IMR-90 (cell line): ENCODE data around the gene DRICH1. TPM values are rescaled to one million over a fixed set of nuclear protein-coding genes. Genes with fewer than 3 reads are reported as not detected.
"Not testable (repeated sequence)": the region's sequence is repeated elsewhere in the genome, so short reads cannot be mapped to it uniquely, and the experiment has no call there.

Experiments
- ATAC-seq: fragments of 200-7000 bp; cut with Tn5 transposase; 2 replicates; pipeline ENCODE4 v1.9.1; 2020; ENCODE audit warnings: low read depth, mild to moderate bottlenecking, moderate library complexity
- BruUV-seq: library from RNA; stranded (reverse); fragments of 400-500 nt; replicated peaks from 2 replicates; lab custom pipeline; 2021; lab: Mats Ljungman, UMichigan
- CTCF ChIA-PET: fragments of 300-600 bp; formaldehyde crosslinking; extraction: SDS; loops from one replicate; lab custom pipeline; 2021; ENCODE audit warnings: antibody characterized with exemption; lab: Yijun Ruan, JAX
- POLR2A ChIA-PET: fragments of 300-600 bp; sonication (Branson Sonifier 250); formaldehyde crosslinking; loops from one replicate; lab custom pipeline; 2022; ENCODE audit warnings: antibody characterized with exemption; ENCODE audit not compliant: unreplicated experiment; lab: Charles Lee
- DNase-seq: peaks from one replicate; pipeline ENCODE4 v3.0.0; 2013
- H2AFZ ChIP-seq: replicated peaks from 2 replicates; pipeline ENCODE3; 2013; ENCODE audit warnings: low read length, mild to moderate bottlenecking; ENCODE audit not compliant: poor library complexity
- H2AK5ac ChIP-seq: 2 replicates; pipeline ENCODE4 v1.6.1; 2013; ENCODE audit warnings: low read depth, low read length, inconsistent platforms
- H2AK9ac ChIP-seq: replicated peaks from 2 replicates; pipeline ENCODE3; 2013; ENCODE audit warnings: mild to moderate bottlenecking, low read depth, low read length, moderate library complexity; ENCODE audit not compliant: poor library complexity
- H2BK120ac ChIP-seq: 2 replicates; pipeline ENCODE4 v1.6.1; 2013; ENCODE audit warnings: low read depth, low read length, inconsistent platforms
- H2BK15ac ChIP-seq: 3 replicates; pipeline ENCODE4 v1.6.1; 2013; ENCODE audit warnings: low read depth, low read length, inconsistent platforms
- H2BK20ac ChIP-seq: 2 replicates; pipeline ENCODE4 v1.6.1; 2013; ENCODE audit warnings: low read depth, mild to moderate bottlenecking, inconsistent platforms, low read length, moderate library complexity
- H2BK5ac ChIP-seq: 2 replicates; pipeline ENCODE4 v1.6.1; 2013; ENCODE audit warnings: mild to moderate bottlenecking, low read depth, low read length, inconsistent platforms; ENCODE audit not compliant: poor library complexity, severe bottlenecking
- H3K14ac ChIP-seq: replicated peaks from 2 replicates; pipeline ENCODE4 v1.6.1; 2013; ENCODE audit warnings: low read depth, low read length, inconsistent platforms
- H3K18ac ChIP-seq: 2 replicates; pipeline ENCODE4 v1.6.1; 2013; ENCODE audit warnings: low read depth, low read length, control low read depth
- H3K23ac ChIP-seq: 2 replicates; pipeline ENCODE4 v1.6.1; 2013; ENCODE audit warnings: low read depth, low read length, inconsistent platforms
- H3K27ac ChIP-seq: 2 replicates; pipeline ENCODE4 v1.5.1; 2013; ENCODE audit warnings: mild to moderate bottlenecking, control low read depth, low read length; ENCODE audit not compliant: insufficient read depth
- H3K27me3 ChIP-seq: 2 replicates; pipeline ENCODE4 v1.6.1; 2013; ENCODE audit warnings: low read length; ENCODE audit not compliant: control insufficient read depth, insufficient read depth
- H3K36me3 ChIP-seq: 2 replicates; pipeline ENCODE4 v1.6.1; 2013; ENCODE audit warnings: low read length, mixed read lengths; ENCODE audit not compliant: control insufficient read depth, insufficient read depth
- H3K4ac ChIP-seq: 2 replicates; pipeline ENCODE4 v1.6.1; 2013; ENCODE audit warnings: low read depth, low read length, inconsistent platforms
- H3K4me1 ChIP-seq: 2 replicates; pipeline ENCODE4 v1.6.1; 2013; ENCODE audit warnings: low read length, mixed read lengths; ENCODE audit not compliant: control insufficient read depth, insufficient read depth
- H3K4me2 ChIP-seq: 2 replicates; pipeline ENCODE4 v1.6.1; 2013; ENCODE audit warnings: low read depth, mild to moderate bottlenecking, control low read depth, low read length, moderate library complexity
- H3K4me3 ChIP-seq: 2 replicates; pipeline ENCODE4 v1.5.1; 2013; ENCODE audit warnings: low read depth, mild to moderate bottlenecking, control low read depth, low read length, moderate library complexity; ENCODE audit not compliant: insufficient read depth
- H3K56ac ChIP-seq: 2 replicates; pipeline ENCODE4 v1.6.1; 2013; ENCODE audit warnings: low read length, inconsistent platforms; ENCODE audit not compliant: insufficient read depth; ENCODE audit errors: extremely low read depth
- H3K79me1 ChIP-seq, 2 experiments: 2 replicates each; pipeline ENCODE4 v1.6.1; 2013; ENCODE audit warnings: low read length in 2 of 2, inconsistent platforms in 1 of 2, low read depth in 1 of 2
- H3K9ac ChIP-seq: 2 replicates; pipeline ENCODE4 v1.6.1; 2013; ENCODE audit warnings: low read depth, low read length, control low read depth
- H3K9me1 ChIP-seq: 2 replicates; pipeline ENCODE4 v1.6.1; 2013; ENCODE audit warnings: low read length, inconsistent platforms; ENCODE audit not compliant: insufficient read depth
- H3K9me3 ChIP-seq: 2 replicates; pipeline ENCODE4 v1.6.1; 2013; ENCODE audit warnings: low read length; ENCODE audit not compliant: control insufficient read depth, insufficient read depth
- H4K20me1 ChIP-seq: 2 replicates; pipeline ENCODE4 v1.6.1; 2013; ENCODE audit warnings: low read length, inconsistent platforms; ENCODE audit not compliant: insufficient read depth
- H4K5ac ChIP-seq: 2 replicates; pipeline ENCODE4 v1.6.1; 2013; ENCODE audit warnings: mild to moderate bottlenecking, low read depth, low read length, control low read depth
- H4K8ac ChIP-seq, 2 experiments: 2 replicates each; pipeline ENCODE4 v1.6.1; 2013; ENCODE audit warnings: low read depth in 2 of 2, low read length in 2 of 2, control low read depth in 1 of 2, inconsistent platforms in 1 of 2
- H4K91ac ChIP-seq: 2 replicates; pipeline ENCODE4 v1.6.1; 2013; ENCODE audit warnings: low read depth, low read length, inconsistent platforms; ENCODE audit not compliant: insufficient read depth
- WGBS, 2 experiments: methylation state at CpG; one replicate each; pipeline versions ENCODE4 v1.1.5 to v1.1.7; 2013; ENCODE audit warnings: missing lambda C conversion rate in 2 of 2; ENCODE audit not compliant: insufficient read length in 1 of 2; ENCODE audit errors: extremely low coverage in 2 of 2; 5-methylcytosine and 5-hydroxymethylcytosine counted together
- dilution Hi-C: fragments of 300-500 bp; cut with HindIII; formaldehyde crosslinking; loops from one replicate; pipeline ENCODE4 v1.14.3; 2018; ENCODE audit warnings: low sequenced_read_pairs; ENCODE audit not compliant: unreplicated experiment
- in situ Hi-C: fragments of 300-500 bp; cut with MboI; formaldehyde crosslinking; loops from 3 replicates; pipeline ENCODE4 v1.14.3; 2019; ENCODE audit warnings: low sequenced_read_pairs, inconsistent platforms, mixed read lengths
- intact Hi-C: fragments of 100-400 bp; cut with micrococcal nuclease; formaldehyde crosslinking; loops from 2 replicates; pipeline ENCODE4 v1.10.0; 2022
- polyA plus RNA-seq, 3 experiments: library from polyadenylated mRNA; depleted of rRNA; stranded (reverse); fragments of >200 nt; gene quantifications; 2 replicates each; pipeline ENCODE4 v1.2.3, GENCODE V29; 2012; ENCODE audit warnings: low replicate concordance in 1 of 3
- total RNA-seq: library from RNA; depleted of rRNA; stranded (reverse); fragments of >200 nt; gene quantifications from 2 replicates; pipeline ENCODE4 v1.2.3, GENCODE V29; 2012

Gene DRICH1
- total and polyA plus RNA-seq, 2 of the 4 experiments (the other 2 are of a cell fraction): 0.14 TPM; not detected in 1

DNA sequence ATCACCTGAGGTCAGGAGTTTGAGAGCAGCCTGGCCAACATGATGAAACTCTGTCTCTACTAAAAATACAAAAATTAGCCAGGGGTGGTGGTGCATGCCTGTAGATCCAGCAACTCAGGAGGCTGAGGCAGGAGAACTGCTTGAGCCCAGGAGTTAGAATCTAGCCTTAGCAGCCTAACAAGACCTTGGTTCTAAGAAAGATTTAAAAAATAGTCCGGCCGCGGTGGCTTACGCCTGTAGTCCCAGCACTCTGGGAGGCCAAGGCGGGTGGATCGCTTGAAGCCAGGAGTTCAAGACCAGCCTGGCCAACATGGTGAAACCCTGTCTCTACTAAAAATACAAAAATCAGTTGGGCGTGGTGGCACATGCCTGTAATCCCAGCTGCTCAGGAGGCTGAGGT lies 14.4 kb upstream of the DRICH1 start:
- H3K4me2 ChIP-seq, H3K4me1 ChIP-seq, H3K23ac ChIP-seq, H4K20me1 ChIP-seq, H4K8ac ChIP-seq, dilution Hi-C loops, H3K9me3 ChIP-seq, intact Hi-C loops, BruUV-seq, DNase-seq, H2BK15ac ChIP-seq, in situ Hi-C loops, H3K4me3 ChIP-seq, H3K9me1 ChIP-seq, H2AK5ac ChIP-seq, H3K36me3 ChIP-seq, ATAC-seq, H2BK5ac ChIP-seq, H2AFZ ChIP-seq, H3K27ac ChIP-seq, H4K91ac ChIP-seq, H3K18ac ChIP-seq, H3K27me3 ChIP-seq, H2AK9ac ChIP-seq, H2BK20ac ChIP-seq, H3K56ac ChIP-seq, POLR2A ChIA-PET, H3K79me1 ChIP-seq, H4K5ac ChIP-seq, H3K14ac ChIP-seq, H3K9ac ChIP-seq, H2BK120ac ChIP-seq, CTCF ChIA-PET, H3K4ac ChIP-seq: not testable (repeated sequence)
- WGBS, 2 experiments: 100% methylated on average over 2 of the region's 7 CpGs; no CpG with 5 or more reads in 1 of the 2 experiments

DNA sequence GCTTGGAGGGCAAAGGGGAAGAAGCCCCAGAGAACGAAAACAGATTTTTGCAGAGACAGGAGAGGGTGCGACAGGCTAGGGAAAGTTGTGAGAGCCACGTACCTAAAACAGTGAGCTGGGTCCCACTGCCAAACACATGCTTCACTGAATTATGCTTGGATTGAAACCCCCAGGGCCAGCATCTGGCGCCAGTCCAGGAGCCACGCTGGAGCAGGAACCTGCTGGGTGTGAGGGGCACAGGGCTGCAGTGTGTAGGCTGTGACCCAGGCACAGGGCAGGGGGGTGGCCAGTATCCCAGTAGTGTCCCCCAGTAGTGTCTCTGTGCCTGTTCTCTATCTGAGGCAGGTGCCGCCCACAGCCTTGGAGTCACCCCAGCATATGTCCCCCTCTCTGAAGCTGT lies 8.1 kb upstream of the DRICH1 start:
- H2BK20ac ChIP-seq, H3K27ac ChIP-seq, H2BK15ac ChIP-seq, ATAC-seq, dilution Hi-C loops, in situ Hi-C loops, H4K91ac ChIP-seq, DNase-seq, H3K4ac ChIP-seq, intact Hi-C loops, H3K9me3 ChIP-seq, H4K5ac ChIP-seq, H2BK120ac ChIP-seq, H3K4me3 ChIP-seq, H3K79me1 ChIP-seq, H3K4me2 ChIP-seq, H2AFZ ChIP-seq, H3K18ac ChIP-seq, H3K56ac ChIP-seq, H4K8ac ChIP-seq, H2BK5ac ChIP-seq, H3K9ac ChIP-seq, H2AK5ac ChIP-seq, BruUV-seq, H3K27me3 ChIP-seq, CTCF ChIA-PET, H3K36me3 ChIP-seq, H4K20me1 ChIP-seq, H3K14ac ChIP-seq, H3K23ac ChIP-seq, H3K9me1 ChIP-seq, POLR2A ChIA-PET, H3K4me1 ChIP-seq, H2AK9ac ChIP-seq: not testable (repeated sequence)
- WGBS, 2 experiments: 67% methylated on average over 5 of the region's 6 CpGs; no CpG with 5 or more reads in 1 of the 2 experiments
